Right ventricle myocardium inferior (tissue), 1 donor: ENCODE data around the gene RASL11B. TPM values are rescaled to one million over a fixed set of nuclear protein-coding genes. Genes with fewer than 3 reads are reported as not detected.
"Not testable (repeated sequence)": the region's sequence is repeated elsewhere in the genome, so short reads cannot be mapped to it uniquely, and the experiment has no call there.

Experiments
- ATAC-seq: fragments of 200-7000 bp; cut with Tn5 transposase; one replicate; pipeline ENCODE4 v1.9.1; 2020; ENCODE audit warnings: mild to moderate bottlenecking, moderate library complexity
- DNase-seq: peaks from one replicate; pipeline ENCODE4 v3.0.0; 2021; ENCODE audit errors: missing footprints
- intact Hi-C: fragments of 100-400 bp; cut with DNase I; formaldehyde crosslinking; loops from one replicate; pipeline ENCODE4 v1.11.0; 2022
- long read RNA-seq: library from polyadenylated mRNA; unstranded; transcript quantifications from one replicate; pipeline ENCODE4 v2.0.0, GENCODE V29; 2021
- total RNA-seq: library from RNA; stranded (reverse); fragmentation: NEBNext Ultra II Directional; extraction: Animal tissue kit (Norgen Biotek cat#: 25700); gene quantifications from one replicate; pipeline ENCODE4 v1.2.1, GENCODE V29; 2021
- donor health status: DM: no; HTN: yes; CAD: no; lungs with severe emphysema.

The RASL11B gene, protein sequence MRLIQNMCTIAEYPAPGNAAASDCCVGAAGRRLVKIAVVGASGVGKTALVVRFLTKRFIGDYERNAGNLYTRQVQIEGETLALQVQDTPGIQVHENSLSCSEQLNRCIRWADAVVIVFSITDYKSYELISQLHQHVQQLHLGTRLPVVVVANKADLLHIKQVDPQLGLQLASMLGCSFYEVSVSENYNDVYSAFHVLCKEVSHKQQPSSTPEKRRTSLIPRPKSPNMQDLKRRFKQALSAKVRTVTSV
- 3.7 TPM for total RNA-seq
- long read RNA-seq, partial matches to known transcripts = 0 of 2 reads
- long read RNA-seq, other reads (novel, unspliced or antisense) = 0 of 2 reads

DNA sequence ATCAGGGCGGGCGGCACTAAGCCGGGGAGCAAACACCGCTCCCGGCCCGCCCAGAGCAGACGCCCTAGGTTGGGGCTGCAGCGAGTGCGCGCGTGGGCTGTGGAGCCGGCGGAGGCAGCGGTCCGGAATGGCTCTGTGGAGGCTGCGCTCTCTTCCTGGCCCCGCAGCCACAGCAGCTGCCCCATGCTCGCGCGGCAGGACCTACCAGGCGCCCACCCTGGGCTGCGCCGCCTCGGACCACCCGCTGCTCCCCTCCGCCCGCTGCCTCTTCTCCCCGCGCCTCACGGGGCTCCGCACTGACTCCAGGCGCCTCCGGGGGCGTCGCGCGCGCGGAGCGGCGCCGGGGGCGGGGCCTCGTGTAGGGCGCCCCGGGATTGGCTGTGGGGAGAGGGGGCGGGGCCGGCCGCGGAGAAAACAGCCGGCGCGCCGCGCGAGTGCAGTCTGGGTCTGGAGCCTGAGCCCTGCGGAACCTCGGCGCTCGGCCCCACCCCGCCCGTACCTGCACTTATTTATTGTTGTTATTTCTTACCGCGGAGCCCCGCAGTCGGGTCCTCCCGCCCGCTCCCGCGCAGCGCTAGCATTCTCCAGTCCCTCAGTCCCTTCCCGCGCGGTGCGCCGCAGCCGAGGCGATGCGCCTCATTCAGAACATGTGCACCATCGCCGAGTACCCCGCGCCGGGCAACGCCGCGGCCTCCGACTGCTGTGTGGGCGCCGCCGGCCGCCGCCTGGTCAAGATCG lies at the start of gene RASL11B:
RASL11B (plus strand) TSS at position 439 of the 738 bp plus-strand sequence; CDS start at position 630, 191 bp downstream.
- intact Hi-C loops = loop anchor here (2.0 to 10.0 kb wide), 5 partner anchors 40 to 315 kb away; partner anchors contain the start of gene USP46
- DNase-seq (peak; percentile 90), ATAC-seq (peak; percentile 99)

DNA sequence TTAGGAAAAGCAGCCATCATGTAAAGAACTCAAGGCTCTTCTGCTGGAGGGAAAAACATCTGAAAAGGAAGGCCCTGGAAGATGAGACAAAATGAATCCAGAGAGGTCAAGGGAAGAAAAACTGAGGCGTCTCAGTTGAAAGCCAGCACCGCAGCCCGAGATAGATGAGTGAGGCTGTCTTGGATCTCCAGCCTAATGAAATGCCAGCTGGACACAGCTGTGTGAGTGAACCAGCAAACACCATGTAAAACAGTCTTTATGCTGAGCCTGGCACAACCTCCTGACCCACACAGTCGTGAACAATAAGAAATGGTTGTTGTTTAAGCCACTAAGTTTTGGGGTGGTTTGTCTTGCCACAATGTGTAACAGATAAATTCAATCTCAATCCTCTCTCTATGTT lies 48.6 kb upstream of the RASL11B start:
- intact Hi-C loops = no loop called here
- DNase-seq (no peak), ATAC-seq (no peak)

DNA sequence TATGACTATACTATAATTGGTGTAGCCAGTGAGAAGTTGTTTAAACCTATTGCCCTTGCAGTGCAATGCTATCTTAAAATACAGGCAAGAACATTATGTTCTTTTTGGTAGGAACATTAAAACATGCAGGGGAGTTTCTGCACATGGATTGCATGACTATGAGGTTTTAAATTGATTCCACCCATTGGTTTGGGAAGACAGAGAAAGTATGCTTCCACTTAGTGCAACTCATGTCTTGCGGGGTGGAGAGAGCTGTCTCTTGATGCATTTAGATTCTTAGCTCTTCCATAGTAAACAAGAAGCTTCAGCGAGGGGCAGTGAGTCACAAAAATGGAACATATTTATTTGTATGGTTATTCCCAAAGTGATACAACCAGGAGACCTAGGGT lies 39.5 kb upstream of the RASL11B start:
- no peak for ATAC-seq
- intact Hi-C loops = loop anchor here (5.0 kb wide), 1 partner anchor 40 kb away; the partner anchor contains the start of gene RASL11B

GRCh38 chr4:52822972-52823701 lies 39.0 kb upstream of the RASL11B start:
- intact Hi-C loops = loop anchor here (5.0 kb wide), 1 partner anchor 39 kb away; the partner anchor contains the start of gene RASL11B
- no peak for ATAC-seq
- DNase-seq = no peak

More for the DNA sequence above, 39.5 kb upstream of the RASL11B start:
- DNase-seq = no peak

GRCh38 chr4:52823702-52824092 lies 38.4 kb upstream of the RASL11B start:
- DNase-seq (no peak), ATAC-seq (no peak)
- intact Hi-C loops = loop anchor here (5.0 kb wide), 1 partner anchor 39 kb away; the partner anchor contains the start of gene RASL11B

- ATAC-seq (no peak), DNase-seq (no peak)
- intact Hi-C loops = loop anchor here (5.0 kb wide), 1 partner anchor 38 kb away; the partner anchor contains the start of gene RASL11B
These were observed 37.9 kb upstream of the RASL11B start for GRCh38 chr4:52824270-52824602.

DNA sequence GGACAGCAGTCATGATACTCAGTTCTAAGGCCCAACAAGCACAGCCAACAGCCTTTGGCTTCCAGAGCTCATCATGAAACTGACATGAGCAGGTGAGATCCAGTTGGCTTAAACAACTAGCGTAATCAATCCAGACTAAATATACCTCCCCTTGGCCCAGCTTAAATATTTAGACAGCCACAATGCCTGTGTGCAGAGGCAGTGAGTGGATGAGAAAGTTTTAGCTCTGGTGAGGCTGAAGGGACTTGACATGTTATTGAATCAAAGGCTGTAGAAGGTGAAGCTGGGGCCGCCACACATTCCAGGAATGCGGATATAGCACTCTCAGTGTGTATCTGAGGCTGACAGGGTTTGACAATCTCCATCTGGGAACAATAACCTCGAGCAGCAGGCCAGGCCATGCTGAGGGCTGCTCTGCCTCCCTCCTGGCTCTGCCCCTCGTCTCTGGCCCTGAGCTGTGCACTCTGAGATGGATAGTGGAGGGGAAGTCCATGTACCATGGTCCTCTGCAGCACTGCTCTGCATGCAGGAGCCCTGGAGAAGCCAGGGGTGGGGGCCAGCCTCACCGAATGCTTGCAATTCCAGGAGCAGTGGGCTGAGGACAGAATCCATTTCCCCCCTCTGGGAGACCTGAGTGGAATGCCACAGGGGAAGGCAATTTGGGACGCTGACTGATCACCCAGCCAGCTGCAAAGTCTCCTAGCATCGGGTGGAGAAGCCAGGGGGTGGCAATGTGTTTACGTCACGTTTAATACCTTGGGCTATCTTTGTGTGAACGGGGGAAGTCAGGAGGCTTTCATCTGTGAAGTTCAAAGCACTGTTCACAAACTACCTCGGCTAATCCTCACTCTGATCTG lies 37.3 kb upstream of the RASL11B start:
- no peak for DNase-seq
- intact Hi-C loops = loop anchor here (5.0 kb wide), 1 partner anchor 37 kb away; the partner anchor contains the start of gene RASL11B
- ATAC-seq = peak; percentile 95

- intact Hi-C loops = no loop called here
- ATAC-seq = no peak
- DNase-seq = no peak
These were observed 36.5 kb upstream of the RASL11B start for GRCh38 chr4:52825460-52826090.

GRCh38 chr4:52833941-52834525 lies 28.1 kb upstream of the RASL11B start:
- intact Hi-C loops = no loop called here
- ATAC-seq (no peak), DNase-seq (no peak)

DNA sequence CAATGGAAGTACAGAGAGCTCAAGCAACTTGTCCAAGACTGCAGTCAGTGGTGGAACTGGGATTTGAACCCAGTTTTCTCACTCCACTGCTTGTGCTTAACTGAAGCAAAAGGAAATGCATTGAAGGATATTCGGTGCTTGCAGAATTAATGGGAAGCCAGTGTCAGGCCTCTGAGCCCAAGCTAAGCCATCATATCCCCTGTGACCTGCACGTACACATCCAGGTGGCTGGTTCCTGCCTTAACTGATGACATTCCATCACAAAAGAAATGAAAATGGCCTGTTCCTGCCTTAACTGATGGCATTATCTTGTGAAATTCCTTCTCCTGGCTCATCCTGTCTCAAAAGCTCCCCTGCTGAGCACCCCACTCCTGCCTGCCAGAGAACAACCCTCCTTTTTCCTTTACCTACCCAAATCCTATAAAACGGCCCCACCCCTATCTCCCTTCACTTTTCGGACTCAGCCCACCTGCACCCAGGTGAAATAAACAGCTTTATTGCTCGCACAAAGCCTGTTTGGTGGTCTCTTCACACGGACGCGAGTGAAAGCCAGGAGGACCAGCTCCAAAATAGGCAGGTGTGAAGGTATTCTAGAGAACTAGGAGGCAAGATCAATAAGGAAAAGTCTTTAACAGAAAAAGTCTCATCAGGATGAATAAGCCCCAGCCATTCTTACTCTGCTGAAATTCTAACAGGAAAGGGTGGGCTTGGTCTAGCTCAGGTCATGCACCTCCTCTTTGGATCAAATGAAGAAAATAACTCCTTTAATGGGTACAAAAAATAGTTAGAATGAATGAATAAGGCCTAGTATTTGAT lies 27.3 kb upstream of the RASL11B start:
- DNase-seq, ATAC-seq, intact Hi-C loops: not testable (repeated sequence)

GRCh38 chr4:52836120-52836519 lies 26.0 kb upstream of the RASL11B start:
- ATAC-seq = no peak
- no peak for DNase-seq
- intact Hi-C loops = no loop called here

- ATAC-seq (no peak), DNase-seq (no peak)
- intact Hi-C loops = no loop called here
These were observed 25.4 kb upstream of the RASL11B start for GRCh38 chr4:52836678-52837077.

DNA sequence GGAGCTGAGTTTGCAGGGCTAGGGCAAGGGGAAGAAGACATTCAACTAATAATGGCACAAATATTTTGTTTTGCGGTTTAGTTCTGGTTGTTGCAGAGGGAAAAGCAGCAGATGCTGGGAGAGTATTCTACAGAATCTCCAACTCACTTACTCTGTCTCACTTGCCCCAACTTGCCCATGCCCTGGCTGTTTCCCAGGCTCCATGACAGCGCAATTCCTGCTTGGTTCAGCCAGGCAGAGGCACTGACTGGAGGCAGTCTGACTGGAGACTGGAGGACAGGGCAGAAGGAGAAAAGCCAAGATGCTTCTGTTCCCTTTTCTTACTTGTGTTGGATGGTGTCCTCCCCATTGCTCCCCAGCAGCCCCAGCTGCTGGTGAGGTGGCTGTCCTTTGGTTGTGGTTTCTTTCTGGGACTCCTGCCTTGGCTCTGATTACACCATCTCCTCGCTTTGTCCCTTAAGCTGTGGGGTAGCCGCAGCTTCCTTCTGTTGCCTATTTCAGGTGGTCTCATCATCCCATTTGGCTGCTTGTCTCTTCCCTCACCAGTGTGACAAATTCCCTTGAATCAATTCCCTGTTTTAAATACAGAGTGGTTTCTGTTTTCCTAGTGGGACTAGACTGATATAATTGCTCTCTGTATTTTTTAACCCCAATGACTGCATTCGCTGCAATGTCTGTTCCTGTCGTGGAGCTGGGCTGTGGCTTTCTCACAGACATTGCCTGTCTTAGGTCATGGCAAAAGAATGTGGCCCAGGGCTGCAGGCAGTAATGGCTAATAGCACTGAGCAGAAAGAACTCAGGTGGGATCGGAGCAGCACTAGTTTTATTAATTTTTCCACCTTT lies 24.2 kb upstream of the RASL11B start:
- intact Hi-C loops = no loop called here
- DNase-seq (no peak), ATAC-seq (no peak)

- intact Hi-C loops = no loop called here
- ATAC-seq (peak; percentile 59), DNase-seq (no peak)
These were observed 23.2 kb upstream of the RASL11B start for GRCh38 chr4:52838729-52839586.
